Neutrophil (primary cell): ENCODE measurements around the gene TMEM170A.

Source experiments
- H3K27ac ChIP-seq: fragments of 200-600 bp; sonication (generic); 2 replicates; pipeline ENCODE4 v1.5.1; 2016; ENCODE audit warnings: mild to moderate bottlenecking, moderate library complexity
- H3K27me3 ChIP-seq: fragments of 200-600 bp; sonication (generic); 2 replicates; pipeline ENCODE4 v1.6.0; 2016; ENCODE audit warnings: mild to moderate bottlenecking
- H3K36me3 ChIP-seq: fragments of 200-600 bp; sonication (generic); 2 replicates; pipeline ENCODE4 v1.5.1; 2017
- H3K4me1 ChIP-seq, 2 experiments: fragments of 200-600 bp in 1 of 2; sonication (generic) in 1 of 2; 1 replicate in 1 of 2; 2 replicates in 1 of 2; pipeline versions ENCODE4 v1.5.1 to v1.6.1; 2013 to 2016; ENCODE audit warnings: low read depth in 1 of 2, low read length in 1 of 2, mild to moderate bottlenecking in 1 of 2, moderate library complexity in 1 of 2; ENCODE audit not compliant: control insufficient read depth in 1 of 2, insufficient read depth in 1 of 2
- H3K4me3 ChIP-seq, 2 experiments: fragments of 200-600 bp in 1 of 2; sonication (generic) in 1 of 2; 1 replicate in 1 of 2; 2 replicates in 1 of 2; pipeline ENCODE4 v1.5.1; 2013 to 2016; ENCODE audit warnings: low read depth in 1 of 2, low read length in 1 of 2, mild to moderate bottlenecking in 1 of 2, moderate library complexity in 1 of 2
- H3K9me3 ChIP-seq: fragments of 200-600 bp; sonication (generic); 2 replicates; pipeline ENCODE4 v1.5.1; 2016
- TF ChIP-seq, protein P1 (sequence below): fragments of 200-600 bp; sonication (generic); IDR thresholded peaks from 2 replicates; pipeline ENCODE4 v1.5.1; 2016; ENCODE audit warnings: antibody characterized with exemption

The TMEM170A gene

DNA sequence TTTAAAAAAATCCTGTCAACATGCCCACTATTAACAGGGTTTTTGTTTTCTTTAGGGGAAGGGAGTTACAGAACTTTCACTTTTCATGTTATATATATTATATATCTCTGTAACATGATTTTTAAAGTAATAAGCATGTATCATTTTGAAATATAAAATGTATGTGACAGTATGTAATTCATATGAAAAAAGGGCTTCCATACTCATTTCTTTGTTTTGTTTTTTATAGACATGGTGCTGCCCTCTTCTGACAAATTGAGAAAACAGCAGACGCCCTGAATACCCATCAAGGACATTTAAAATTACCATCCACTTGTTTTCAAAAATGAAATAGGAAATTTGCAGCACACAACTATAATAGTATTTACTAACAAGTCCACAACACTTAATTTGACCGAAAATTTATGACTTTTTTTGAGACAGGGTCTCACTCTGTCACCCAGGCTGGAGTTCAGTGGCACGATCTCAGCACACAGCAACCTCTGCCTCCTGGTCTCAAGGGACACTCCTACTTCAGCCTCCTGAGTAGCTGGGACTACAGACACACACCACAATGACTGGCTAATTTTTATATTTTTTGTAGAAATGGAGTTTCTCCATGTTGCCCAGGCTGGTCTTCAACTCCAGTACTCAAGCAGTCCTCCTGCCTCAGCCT is 61.5 kb downstream of the TMEM170A start:
- H3K4me3 ChIP-seq: no peak overlapping the region
- peaks cover 0 to 4% of the 10 kb centered on the region in 2 experiments for H3K4me1 ChIP-seq
- TF ChIP-seq, protein P1, sequence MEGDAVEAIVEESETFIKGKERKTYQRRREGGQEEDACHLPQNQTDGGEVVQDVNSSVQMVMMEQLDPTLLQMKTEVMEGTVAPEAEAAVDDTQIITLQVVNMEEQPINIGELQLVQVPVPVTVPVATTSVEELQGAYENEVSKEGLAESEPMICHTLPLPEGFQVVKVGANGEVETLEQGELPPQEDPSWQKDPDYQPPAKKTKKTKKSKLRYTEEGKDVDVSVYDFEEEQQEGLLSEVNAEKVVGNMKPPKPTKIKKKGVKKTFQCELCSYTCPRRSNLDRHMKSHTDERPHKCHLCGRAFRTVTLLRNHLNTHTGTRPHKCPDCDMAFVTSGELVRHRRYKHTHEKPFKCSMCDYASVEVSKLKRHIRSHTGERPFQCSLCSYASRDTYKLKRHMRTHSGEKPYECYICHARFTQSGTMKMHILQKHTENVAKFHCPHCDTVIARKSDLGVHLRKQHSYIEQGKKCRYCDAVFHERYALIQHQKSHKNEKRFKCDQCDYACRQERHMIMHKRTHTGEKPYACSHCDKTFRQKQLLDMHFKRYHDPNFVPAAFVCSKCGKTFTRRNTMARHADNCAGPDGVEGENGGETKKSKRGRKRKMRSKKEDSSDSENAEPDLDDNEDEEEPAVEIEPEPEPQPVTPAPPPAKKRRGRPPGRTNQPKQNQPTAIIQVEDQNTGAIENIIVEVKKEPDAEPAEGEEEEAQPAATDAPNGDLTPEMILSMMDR: peak; percentile 20
- no peaks in the 10 kb centered on the region for H3K27me3 ChIP-seq
- no peaks in the 10 kb centered on the region for H3K36me3 ChIP-seq
- no peaks in the 10 kb centered on the region for H3K9me3 ChIP-seq
- no peak overlapping the region for H3K27ac ChIP-seq

DNA sequence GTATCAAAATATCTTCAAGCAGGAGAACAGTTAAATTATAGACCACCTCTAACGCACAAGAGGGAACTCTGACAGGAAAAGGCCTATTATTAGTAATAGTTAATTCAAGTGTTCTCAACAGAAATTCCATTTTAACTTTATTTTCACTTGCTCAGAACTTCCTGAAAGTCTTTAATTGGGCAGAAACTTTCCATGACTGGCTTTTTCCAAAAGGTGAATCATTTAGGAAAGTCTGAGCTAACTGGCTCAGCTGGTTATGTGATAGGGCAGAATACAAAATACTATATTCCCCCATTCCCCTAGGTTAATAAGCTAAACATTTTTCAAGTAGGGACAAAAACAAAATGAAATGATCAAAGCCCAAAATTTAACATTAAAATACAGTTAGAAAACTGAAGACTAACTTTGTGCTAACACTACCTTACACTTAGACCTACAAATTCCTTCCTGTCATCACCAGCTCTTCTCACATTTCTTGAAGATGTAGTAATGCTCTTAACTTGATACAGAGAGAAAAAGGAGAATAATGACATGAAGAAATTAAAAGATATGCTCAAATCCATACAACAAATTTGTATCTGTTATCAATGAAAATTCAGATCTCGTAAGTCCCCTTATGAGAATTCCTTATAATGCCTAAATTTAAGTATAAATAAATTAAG is 62.2 kb downstream of the TMEM170A start:
- Histone ChIP-seq H3K36me3 (no peaks in the 10 kb centered on the region), H3K27me3 (no peaks in the 10 kb centered on the region), H3K9me3 (no peaks in the 10 kb centered on the region), H3K4me1 (no peaks in the 10 kb centered on the region), H3K4me3 (no peak overlapping the region), H3K27ac (no peak overlapping the region)
- TF ChIP-seq, protein P1: no peak

DNA sequence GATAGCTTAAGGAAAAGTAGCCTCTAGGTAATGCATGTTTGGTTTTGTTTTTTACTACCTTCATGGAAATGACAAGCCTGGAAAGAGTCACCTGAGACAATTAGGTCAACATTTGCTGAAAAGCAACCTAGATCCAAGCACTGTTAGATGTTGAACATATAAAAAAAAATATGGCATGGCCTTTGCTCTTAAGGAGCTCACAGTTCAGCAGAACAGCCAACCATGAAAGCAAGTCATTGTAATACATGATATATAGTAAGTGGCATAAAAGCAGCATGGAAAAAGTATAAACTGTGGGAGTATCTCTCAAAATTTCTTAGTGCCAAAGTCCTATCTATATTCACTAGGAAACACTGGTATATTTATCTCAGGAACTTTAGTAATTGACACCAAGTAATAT is 62.8 kb downstream of the TMEM170A start:
- Histone ChIP-seq H3K9me3 (no peaks in the 10 kb centered on the region), H3K27ac (no peak overlapping the region), H3K27me3 (no peaks in the 10 kb centered on the region), H3K4me3 (no peak overlapping the region), H3K4me1 (no peaks in the 10 kb centered on the region), H3K36me3 (no peaks in the 10 kb centered on the region)
- TF ChIP-seq, protein P1: no peak

DNA sequence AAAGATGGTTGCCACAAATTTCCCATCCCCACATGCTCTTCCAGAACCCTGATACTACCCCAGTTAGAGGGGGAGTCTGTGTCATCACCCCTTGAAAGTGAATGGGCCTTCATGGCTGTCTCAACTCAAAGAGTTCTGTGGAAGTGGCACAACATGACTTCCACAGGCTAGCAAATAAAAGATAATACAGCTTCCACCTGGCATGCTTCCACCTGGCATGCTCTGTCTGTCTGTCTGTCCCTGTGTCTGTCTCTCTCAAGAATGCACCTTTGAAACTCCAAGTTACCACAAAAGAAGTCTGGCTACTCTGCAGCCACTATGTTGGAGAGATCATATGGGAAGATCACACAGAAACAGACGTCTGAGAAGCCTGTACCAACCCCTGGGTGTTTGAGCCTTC is 66.2 kb downstream of the TMEM170A start:
- H3K27me3 ChIP-seq: no peaks in the 10 kb centered on the region
- TF ChIP-seq, protein P1: no peak
- H3K9me3 ChIP-seq: no peaks in the 10 kb centered on the region
- H3K27ac ChIP-seq: no peak overlapping the region
- H3K4me1 ChIP-seq: no peaks in the 10 kb centered on the region
- no peak overlapping the region for H3K4me3 ChIP-seq
- H3K36me3 ChIP-seq: peaks cover 12% of the 10 kb centered on the region

DNA sequence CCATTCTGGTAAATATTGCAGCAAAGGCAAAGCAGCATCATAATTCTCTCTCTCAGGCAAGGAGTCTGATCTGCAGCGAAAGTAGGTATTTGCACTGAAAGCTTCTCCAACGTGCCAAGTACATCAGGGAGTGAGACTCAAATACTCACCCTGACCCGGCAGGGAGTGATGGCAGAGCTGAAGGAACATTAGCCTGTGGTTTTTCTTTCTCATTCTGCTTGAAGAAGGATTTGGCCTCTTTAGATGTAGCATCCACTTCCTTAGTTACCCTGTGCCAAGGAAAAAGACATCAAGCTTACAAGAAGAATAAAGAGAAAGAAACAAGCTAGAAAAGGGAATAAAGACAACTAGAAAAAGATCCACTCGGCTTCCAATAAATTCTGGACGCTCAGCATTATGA is 69.5 kb downstream of the TMEM170A start:
- no peaks in the 10 kb centered on the region for H3K9me3 ChIP-seq
- no peak overlapping the region for H3K4me3 ChIP-seq
- TF ChIP-seq, protein P1: no peak
- H3K36me3 ChIP-seq: peaks cover 36% of the 10 kb centered on the region
- no peaks in the 10 kb centered on the region for H3K27me3 ChIP-seq
- no peak overlapping the region for H3K27ac ChIP-seq
- H3K4me1 ChIP-seq: no peaks in the 10 kb centered on the region
